Keratinocyte (primary cell): Measurements from ENCODE around the gene ZNF358. TPM values are rescaled to one million over a fixed set of nuclear protein-coding genes. Genes with fewer than 3 reads are reported as not detected.

Experiments
- DNase-seq: peaks from one replicate; pipeline ENCODE4 v3.0.0-alpha.2; 2011; ENCODE audit warnings: low read depth, missing footprints, low spot score
- FAIRE-seq: peaks from 2 replicates; lab custom pipeline; 2011; peaks lifted over from hg19 to GRCh38; lab: Jason Lieb, UNC
- H2AFZ ChIP-seq: 2 replicates; pipeline ENCODE4 v1.6.0; 2012; ENCODE audit warnings: low read length, control low read depth, inconsistent platforms; ENCODE audit not compliant: control insufficient read depth
- H3K27ac ChIP-seq: 2 replicates; pipeline ENCODE4 v1.5.1; 2011; ENCODE audit warnings: low read length; ENCODE audit not compliant: control insufficient read depth, insufficient read depth
- H3K27me3 ChIP-seq: 3 replicates; pipeline ENCODE4 v1.6.0; 2011; ENCODE audit warnings: low read length; ENCODE audit not compliant: control insufficient read depth, insufficient read depth; ENCODE audit errors: extremely low read depth
- H3K36me3 ChIP-seq, 2 experiments: 2 replicates in 1 of 2; 3 replicates in 1 of 2; pipeline ENCODE4 v1.5.1; 2011; ENCODE audit warnings: low read length in 2 of 2, mild to moderate bottlenecking in 1 of 2; ENCODE audit not compliant: control insufficient read depth in 2 of 2, insufficient read depth in 2 of 2; ENCODE audit errors: extremely low read depth in 1 of 2
- H3K4me1 ChIP-seq: 3 replicates; pipeline ENCODE4 v1.5.1; 2011; ENCODE audit warnings: low read length; ENCODE audit not compliant: control insufficient read depth, insufficient read depth; ENCODE audit errors: extremely low read depth
- H3K4me2 ChIP-seq: 3 replicates; pipeline ENCODE4 v1.6.0; 2011; ENCODE audit warnings: low read depth, low read length; ENCODE audit not compliant: control insufficient read depth, insufficient read depth; ENCODE audit errors: extremely low read depth
- H3K4me3 ChIP-seq, 3 experiments: fragments of 200-600 bp in 1 of 3; sonication (generic) in 1 of 3; 2 replicates in 2 of 3; 3 replicates in 1 of 3; pipeline ENCODE4 v1.5.1; 2011 to 2016; ENCODE audit warnings: low read length in 3 of 3, mild to moderate bottlenecking in 3 of 3, control low read depth in 2 of 3, inconsistent platforms in 1 of 3, low read depth in 1 of 3, mixed read lengths in 1 of 3, mixed run types in 1 of 3, moderate library complexity in 1 of 3; ENCODE audit not compliant: control insufficient read depth in 2 of 3, insufficient read depth in 2 of 3; ENCODE audit errors: extremely low read depth in 1 of 3
- H3K79me2 ChIP-seq: 2 replicates; pipeline ENCODE4 v1.6.0; 2012; ENCODE audit warnings: low read length; ENCODE audit not compliant: control insufficient read depth, insufficient read depth
- H3K9ac ChIP-seq: 3 replicates; pipeline ENCODE4 v1.6.0; 2011; ENCODE audit warnings: low read length; ENCODE audit not compliant: control insufficient read depth, insufficient read depth; ENCODE audit errors: extremely low read depth
- H3K9me1 ChIP-seq: 3 replicates; pipeline ENCODE4 v1.6.0; 2011; ENCODE audit warnings: low read length; ENCODE audit not compliant: control insufficient read depth, insufficient read depth; ENCODE audit errors: extremely low read depth
- H3K9me3 ChIP-seq: 2 replicates; pipeline ENCODE4 v1.5.1; 2012; ENCODE audit warnings: low read depth, low read length; ENCODE audit not compliant: control insufficient read depth
- H4K20me1 ChIP-seq: 3 replicates; pipeline ENCODE4 v1.6.0; 2011; ENCODE audit warnings: low read length; ENCODE audit not compliant: control insufficient read depth, insufficient read depth; ENCODE audit errors: extremely low read depth
- CTCF ChIP-seq, 3 experiments: IDR thresholded peaks in 1 of 3; conservative IDR thresholded peaks in 1 of 3; optimal IDR thresholded peaks in 1 of 3; 2 replicates in 2 of 3; 3 replicates in 1 of 3; pipeline versions ENCODE3 to v1.5.1; 2011; ENCODE audit warnings: low read length in 3 of 3, mild to moderate bottlenecking in 3 of 3, moderate library complexity in 2 of 3, control low read depth in 1 of 3, inconsistent platforms in 1 of 3; ENCODE audit not compliant: insufficient read depth in 2 of 3; ENCODE audit errors: extremely low read depth in 1 of 3
- EZH2 ChIP-seq: IDR thresholded peaks from one replicate; pipeline ENCODE4 v1.6.1; 2012; ENCODE audit warnings: inconsistent platforms, mild to moderate bottlenecking, low read length, moderate library complexity
- dilution Hi-C: fragments of 300-500 bp; cut with MboI; formaldehyde crosslinking; loops from one replicate; pipeline ENCODE4 v1.7.0; 2020; ENCODE audit warnings: low sequenced_read_pairs; ENCODE audit not compliant: extremely low pct_ligation_motif_present
- polyA plus RNA-seq, 5 experiments: library from polyadenylated mRNA; depleted of rRNA in 3 of 5; stranded (reverse) in 3 of 5; stranded (forward) in 1 of 5; unstranded in 1 of 5; fragments of >200 nt; gene quantifications; 1 replicate in 1 of 5; 2 replicates in 3 of 5; 3 replicates in 1 of 5; pipeline versions ENCODE4 v1.2.1 to v1.2.3, GENCODE V29; 2011 to 2012; ENCODE audit warnings: missing spikeins in 2 of 5, low read depth in 1 of 5, low replicate concordance in 1 of 5

ZNF358 gene
- polyA plus RNA-seq, 1 donor (not counting 4 experiments of a cell fraction or from before 2014, with no cell fraction given), result 8.5 TPM

GRCh38 chr19:7522923-7523667 lies 7.2 kb downstream of the ZNF358 start:
- H3K9me3 ChIP-seq, result no peaks in the 10 kb centered on the region
- H3K27me3 ChIP-seq, result no peaks in the 10 kb centered on the region
- DNase-seq, result no peak
- H3K27ac ChIP-seq, result no peak overlapping the region
- H3K4me2 ChIP-seq, result peak overlapping the region; percentile 96
- TF ChIP-seq CTCF (optimal IDR thresholded peaks at IDR 0.05 in 1 of 3, IDR thresholded peaks at IDR 0.05 in 1 of 3, conservative IDR thresholded peaks at IDR 0.05 in 1 of 3; ENCODE audit: extremely low read depth in 1 of 3, insufficient read depth in 2 of 3, low read length in 3 of 3) (no peak), EZH2 (no peak)
- peak overlapping the region; percentile 30 for H2AFZ ChIP-seq
- H3K4me1 ChIP-seq, result peaks cover 12% of the 10 kb centered on the region
- H3K9me1 ChIP-seq, result no peaks in the 10 kb centered on the region
- no peak for FAIRE-seq
- no peaks in the 10 kb centered on the region for H4K20me1 ChIP-seq
- peaks cover 0 to 4% of the 10 kb centered on the region in 2 experiments for H3K36me3 ChIP-seq
- peak overlapping the region; percentile 75 to 91 (median 78) for H3K4me3 ChIP-seq
- dilution Hi-C loops, result no loop called here
- peak overlapping the region; percentile 81 for H3K9ac ChIP-seq
- H3K79me2 ChIP-seq, result no peaks in the 10 kb centered on the region

GRCh38 chr19:7524523-7524922 lies 8.6 kb downstream of the ZNF358 start:
- H3K79me2 ChIP-seq, result no peaks in the 10 kb centered on the region
- FAIRE-seq (no peak), DNase-seq (no peak)
- H3K27me3 ChIP-seq, result no peaks in the 10 kb centered on the region
- H3K36me3 ChIP-seq, result peaks cover 0 to 10% of the 10 kb centered on the region in 2 experiments
- H3K27ac ChIP-seq, result no peak overlapping the region
- dilution Hi-C loops, result no loop called here
- peaks cover 12% of the 10 kb centered on the region for H3K4me1 ChIP-seq
- H3K9me3 ChIP-seq, result no peaks in the 10 kb centered on the region
- H3K4me3 ChIP-seq, result no peak overlapping the region
- no peak overlapping the region for H2AFZ ChIP-seq
- TF ChIP-seq EZH2 (no peak), CTCF (optimal IDR thresholded peaks at IDR 0.05 in 1 of 3, IDR thresholded peaks at IDR 0.05 in 1 of 3, conservative IDR thresholded peaks at IDR 0.05 in 1 of 3; ENCODE audit: extremely low read depth in 1 of 3, insufficient read depth in 2 of 3, low read length in 3 of 3) (no peak)
- no peaks in the 10 kb centered on the region for H4K20me1 ChIP-seq
- no peak overlapping the region for H3K4me2 ChIP-seq
- no peak overlapping the region for H3K9ac ChIP-seq
- no peaks in the 10 kb centered on the region for H3K9me1 ChIP-seq
